ENCODE results near the gene LYSMD3. TPM values are rescaled to one million over a fixed set of nuclear protein-coding genes. Genes with fewer than 3 reads are reported as not detected.

The LYSMD3 gene
- total and polyA plus RNA-seq, 4 donors = 9.6 to 29.7 (median 18.7) TPM

GRCh38 chr5:90553711-90554110 lies 24.3 kb upstream of the LYSMD3 start:
- intact Hi-C loops (cut with DNase I) = no loop called here
- no peaks in the 10 kb centered on the region for H3K36me3 ChIP-seq (ENCODE audit: control insufficient read depth in 1 of 2, insufficient read depth in 2 of 2, low read length in 1 of 2)
- H3K9me3 ChIP-seq (ENCODE audit: control insufficient read depth, low read length) = no peaks in the 10 kb centered on the region
- DNase-seq (no peak), ATAC-seq (ENCODE audit: low FRiP score) (no peak)
- H3K27ac ChIP-seq (ENCODE audit: low read depth in 1 of 2, low read length in 2 of 2) = no peak overlapping the region
- no peak overlapping the region for H3K4me3 ChIP-seq (ENCODE audit: low read length in 2 of 2)
- peaks cover 0 to 2% of the 10 kb centered on the region in 2 donors for H3K4me1 ChIP-seq (ENCODE audit: control insufficient read depth in 1 of 2, insufficient read depth in 2 of 2, low read length in 2 of 2)
- peaks cover 0 to 3% of the 10 kb centered on the region in 2 donors for H3K27me3 ChIP-seq (ENCODE audit: control insufficient read depth in 1 of 2, insufficient read depth in 2 of 2, low read length in 1 of 2)

- WGBS, 2 donors = 89 to 93% methylated on average over 5 of the region's 5 CpGs
- no peak overlapping the region for H3K27ac ChIP-seq (ENCODE audit: low read depth in 1 of 2, low read length in 2 of 2)
- peaks cover 0 to 3% of the 10 kb centered on the region in 2 donors for H3K27me3 ChIP-seq (ENCODE audit: control insufficient read depth in 1 of 2, insufficient read depth in 2 of 2, low read length in 1 of 2)
- intact Hi-C loops (cut with DNase I) = no loop called here
- no peak overlapping the region for H3K4me3 ChIP-seq (ENCODE audit: low read length in 2 of 2)
- H3K9me3 ChIP-seq (ENCODE audit: control insufficient read depth, low read length) = no peaks in the 10 kb centered on the region
- DNase-seq = no peak
- no peaks in the 10 kb centered on the region for H3K4me1 ChIP-seq (ENCODE audit: control insufficient read depth in 1 of 2, insufficient read depth in 2 of 2, low read length in 2 of 2)
- ATAC-seq (ENCODE audit: low FRiP score) = no peak
- no peaks in the 10 kb centered on the region for H3K36me3 ChIP-seq (ENCODE audit: control insufficient read depth in 1 of 2, insufficient read depth in 2 of 2, low read length in 1 of 2)
These were observed 22.0 kb upstream of the LYSMD3 start for GRCh38 chr5:90551376-90551775.

GRCh38 chr5:90550963-90551362 lies 21.6 kb upstream of the LYSMD3 start:
- intact Hi-C loops (cut with DNase I) = no loop called here
- no peak overlapping the region for H3K4me3 ChIP-seq (ENCODE audit: low read length in 2 of 2)
- DNase-seq (no peak), ATAC-seq (ENCODE audit: low FRiP score) (no peak)
- no peak overlapping the region for H3K27ac ChIP-seq (ENCODE audit: low read depth in 1 of 2, low read length in 2 of 2)
- H3K27me3 ChIP-seq (ENCODE audit: control insufficient read depth in 1 of 2, insufficient read depth in 2 of 2, low read length in 1 of 2) = peaks cover 0 to 3% of the 10 kb centered on the region in 2 donors
- no peaks in the 10 kb centered on the region for H3K4me1 ChIP-seq (ENCODE audit: control insufficient read depth in 1 of 2, insufficient read depth in 2 of 2, low read length in 2 of 2)
- 75 to 78% methylated on average over 3 of the region's 3 CpGs for WGBS, 2 donors
- H3K9me3 ChIP-seq (ENCODE audit: control insufficient read depth, low read length) = no peaks in the 10 kb centered on the region
- H3K36me3 ChIP-seq (ENCODE audit: control insufficient read depth in 1 of 2, insufficient read depth in 2 of 2, low read length in 1 of 2) = no peaks in the 10 kb centered on the region

GRCh38 chr5:90549729-90550275 lies 20.4 kb upstream of the LYSMD3 start:
- H3K4me1 ChIP-seq (ENCODE audit: control insufficient read depth in 1 of 2, insufficient read depth in 2 of 2, low read length in 2 of 2) = no peaks in the 10 kb centered on the region
- peaks cover 0 to 3% of the 10 kb centered on the region in 2 donors for H3K27me3 ChIP-seq (ENCODE audit: control insufficient read depth in 1 of 2, insufficient read depth in 2 of 2, low read length in 1 of 2)
- no peak overlapping the region for H3K4me3 ChIP-seq (ENCODE audit: low read length in 2 of 2)
- no peaks in the 10 kb centered on the region for H3K36me3 ChIP-seq (ENCODE audit: control insufficient read depth in 1 of 2, insufficient read depth in 2 of 2, low read length in 1 of 2)
- intact Hi-C loops (cut with DNase I) = no loop called here
- WGBS, 2 donors = 57 to 63% methylated on average over 2 of the region's 2 CpGs
- DNase-seq (no peak), ATAC-seq (ENCODE audit: low FRiP score) (no peak)
- H3K9me3 ChIP-seq (ENCODE audit: control insufficient read depth, low read length) = no peaks in the 10 kb centered on the region
- H3K27ac ChIP-seq (ENCODE audit: low read depth in 1 of 2, low read length in 2 of 2) = no peak overlapping the region

GRCh38 chr5:90549223-90549622 lies 19.8 kb upstream of the LYSMD3 start:
- DNase-seq (no peak), ATAC-seq (ENCODE audit: low FRiP score) (no peak)
- intact Hi-C loops (cut with DNase I) = no loop called here

GRCh38 chr5:90548069-90548593 lies 18.7 kb upstream of the LYSMD3 start:
- DNase-seq (no peak), ATAC-seq (ENCODE audit: low FRiP score) (no peak)
- H3K4me1 ChIP-seq (ENCODE audit: control insufficient read depth in 1 of 2, insufficient read depth in 2 of 2, low read length in 2 of 2) = no peaks in the 10 kb centered on the region
- H3K9me3 ChIP-seq (ENCODE audit: control insufficient read depth, low read length) = no peaks in the 10 kb centered on the region
- no peak overlapping the region for H3K27ac ChIP-seq (ENCODE audit: low read depth in 1 of 2, low read length in 2 of 2)
- no peaks in the 10 kb centered on the region for H3K36me3 ChIP-seq (ENCODE audit: control insufficient read depth in 1 of 2, insufficient read depth in 2 of 2, low read length in 1 of 2)
- WGBS, 2 donors = 10 to 14% methylated on average over 5 of the region's 5 CpGs
- H3K27me3 ChIP-seq (ENCODE audit: control insufficient read depth in 1 of 2, insufficient read depth in 2 of 2, low read length in 1 of 2) = peaks cover 0 to 3% of the 10 kb centered on the region in 2 donors
- intact Hi-C loops (cut with DNase I) = no loop called here
- H3K4me3 ChIP-seq (ENCODE audit: low read length in 2 of 2) = no peak overlapping the region

More at GRCh38 chr5:90549223-90549622, 19.8 kb upstream of the LYSMD3 start:
- no peak overlapping the region for H3K4me3 ChIP-seq (ENCODE audit: low read length in 2 of 2)
- H3K4me1 ChIP-seq (ENCODE audit: control insufficient read depth in 1 of 2, insufficient read depth in 2 of 2, low read length in 2 of 2) = no peaks in the 10 kb centered on the region
- no peaks in the 10 kb centered on the region for H3K9me3 ChIP-seq (ENCODE audit: control insufficient read depth, low read length)
- peaks cover 0 to 3% of the 10 kb centered on the region in 2 donors for H3K27me3 ChIP-seq (ENCODE audit: control insufficient read depth in 1 of 2, insufficient read depth in 2 of 2, low read length in 1 of 2)
- no peak overlapping the region for H3K27ac ChIP-seq (ENCODE audit: low read depth in 1 of 2, low read length in 2 of 2)
- H3K36me3 ChIP-seq (ENCODE audit: control insufficient read depth in 1 of 2, insufficient read depth in 2 of 2, low read length in 1 of 2) = no peaks in the 10 kb centered on the region

- Histone ChIP-seq H3K4me3 (ENCODE audit: low read length in 2 of 2) (no peak overlapping the region), H3K27ac (ENCODE audit: low read depth in 1 of 2, low read length in 2 of 2) (no peak overlapping the region), H3K36me3 (ENCODE audit: control insufficient read depth in 1 of 2, insufficient read depth in 2 of 2, low read length in 1 of 2) (no peaks in the 10 kb centered on the region), H3K27me3 (ENCODE audit: control insufficient read depth in 1 of 2, insufficient read depth in 2 of 2, low read length in 1 of 2) (peaks cover 0 to 2% of the 10 kb centered on the region in 2 donors), H3K9me3 (ENCODE audit: control insufficient read depth, low read length) (no peaks in the 10 kb centered on the region), H3K4me1 (ENCODE audit: control insufficient read depth in 1 of 2, insufficient read depth in 2 of 2, low read length in 2 of 2) (no peaks in the 10 kb centered on the region)
- ATAC-seq (ENCODE audit: low FRiP score) (no peak), DNase-seq (no peak)
- intact Hi-C loops (cut with DNase I) = no loop called here
- 49 to 71% methylated on average over 1 of the region's 1 CpG for WGBS, 2 donors
These were observed 17.7 kb upstream of the LYSMD3 start for GRCh38 chr5:90547072-90547536.

- H3K36me3 ChIP-seq (ENCODE audit: control insufficient read depth in 1 of 2, insufficient read depth in 2 of 2, low read length in 1 of 2) = no peaks in the 10 kb centered on the region
- H3K27ac ChIP-seq (ENCODE audit: low read depth in 1 of 2, low read length in 2 of 2) = no peak overlapping the region
- no peaks in the 10 kb centered on the region for H3K27me3 ChIP-seq (ENCODE audit: control insufficient read depth in 1 of 2, insufficient read depth in 2 of 2, low read length in 1 of 2)
- H3K9me3 ChIP-seq (ENCODE audit: control insufficient read depth, low read length) = no peaks in the 10 kb centered on the region
- H3K4me1 ChIP-seq (ENCODE audit: control insufficient read depth in 1 of 2, insufficient read depth in 2 of 2, low read length in 2 of 2) = no peaks in the 10 kb centered on the region
- no peak overlapping the region for H3K4me3 ChIP-seq (ENCODE audit: low read length in 2 of 2)
- intact Hi-C loops (cut with DNase I) = no loop called here
- 76 to 80% methylated on average over 4 of the region's 4 CpGs for WGBS, 2 donors
- ATAC-seq (ENCODE audit: low FRiP score) (no peak), DNase-seq (no peak)
These were observed 16.9 kb upstream of the LYSMD3 start for GRCh38 chr5:90546216-90546837.

GRCh38 chr5:90545511-90545910 lies 16.1 kb upstream of the LYSMD3 start:
- no peak overlapping the region for H3K4me3 ChIP-seq (ENCODE audit: low read length in 2 of 2)
- intact Hi-C loops (cut with DNase I) = no loop called here
- no peak for DNase-seq
- no peaks in the 10 kb centered on the region for H3K36me3 ChIP-seq (ENCODE audit: control insufficient read depth in 1 of 2, insufficient read depth in 2 of 2, low read length in 1 of 2)
- no peak overlapping the region for H3K27ac ChIP-seq (ENCODE audit: low read depth in 1 of 2, low read length in 2 of 2)
- 66 to 69% methylated on average over 2 of the region's 2 CpGs for WGBS, 2 donors
- ATAC-seq (ENCODE audit: low FRiP score) = no peak
- H3K9me3 ChIP-seq (ENCODE audit: control insufficient read depth, low read length) = no peaks in the 10 kb centered on the region
- H3K27me3 ChIP-seq (ENCODE audit: control insufficient read depth in 1 of 2, insufficient read depth in 2 of 2, low read length in 1 of 2) = no peaks in the 10 kb centered on the region
- H3K4me1 ChIP-seq (ENCODE audit: control insufficient read depth in 1 of 2, insufficient read depth in 2 of 2, low read length in 2 of 2) = no peaks in the 10 kb centered on the region

All from aorta (tissue), 5 donors.